ENCODE measurements around the gene ATP6V0A4.

ATP6V0A4 gene

GRCh38 chr7:138656952-138657351 is 141.0 kb downstream of the ATP6V0A4 start:
- no peak for DNase-seq
